HEK293 (cell line): ENCODE results near the gene CASKIN1.
A peak's percentile ranks its signal among the peaks of the same experiment; 100 is the strongest.

Source experiments
- MYNN ChIP-seq: fragments of 450-650 bp; formaldehyde crosslinking; IDR thresholded peaks from 2 replicates; pipeline ENCODE4 v1.5.1; 2016; ENCODE audit warnings: missing biosample characterization, missing genetic modification characterization, borderline replicate concordance
- ZNF157 ChIP-seq: fragments of 450-650 bp; formaldehyde crosslinking; IDR thresholded peaks from 2 replicates; pipeline ENCODE4 v1.5.1; 2016; ENCODE audit warnings: missing biosample characterization, missing genetic modification characterization
- ZNF707 ChIP-seq: fragments of 450-650 bp; formaldehyde crosslinking; IDR thresholded peaks from 2 replicates; pipeline ENCODE4 v1.5.1; 2016; ENCODE audit warnings: missing biosample characterization, missing genetic modification characterization
- TF ChIP-seq, protein P1 (sequence below): fragments of 450-650 bp; formaldehyde crosslinking; IDR thresholded peaks from 2 replicates; pipeline ENCODE4 v1.5.1; 2016; ENCODE audit warnings: missing biosample characterization, missing genetic modification characterization
- TF ChIP-seq, protein P2 (sequence below): fragments of 450-650 bp; formaldehyde crosslinking; conservative IDR thresholded peaks from 2 replicates; pipeline ENCODE4 v1.5.1; 2016; ENCODE audit warnings: low read depth, missing biosample characterization, missing genetic modification characterization
- TF ChIP-seq, protein P3 (sequence below): sonication (generic); formaldehyde crosslinking; IDR thresholded peaks from 2 replicates; pipeline ENCODE4 v1.8.1; 2022; ENCODE audit warnings: mild to moderate bottlenecking, moderate library complexity, missing genetic modification reagents

GRCh38 chr16:2150418-2151187 lies 45.8 kb downstream of the CASKIN1 start:
- TF ChIP-seq, protein P1, sequence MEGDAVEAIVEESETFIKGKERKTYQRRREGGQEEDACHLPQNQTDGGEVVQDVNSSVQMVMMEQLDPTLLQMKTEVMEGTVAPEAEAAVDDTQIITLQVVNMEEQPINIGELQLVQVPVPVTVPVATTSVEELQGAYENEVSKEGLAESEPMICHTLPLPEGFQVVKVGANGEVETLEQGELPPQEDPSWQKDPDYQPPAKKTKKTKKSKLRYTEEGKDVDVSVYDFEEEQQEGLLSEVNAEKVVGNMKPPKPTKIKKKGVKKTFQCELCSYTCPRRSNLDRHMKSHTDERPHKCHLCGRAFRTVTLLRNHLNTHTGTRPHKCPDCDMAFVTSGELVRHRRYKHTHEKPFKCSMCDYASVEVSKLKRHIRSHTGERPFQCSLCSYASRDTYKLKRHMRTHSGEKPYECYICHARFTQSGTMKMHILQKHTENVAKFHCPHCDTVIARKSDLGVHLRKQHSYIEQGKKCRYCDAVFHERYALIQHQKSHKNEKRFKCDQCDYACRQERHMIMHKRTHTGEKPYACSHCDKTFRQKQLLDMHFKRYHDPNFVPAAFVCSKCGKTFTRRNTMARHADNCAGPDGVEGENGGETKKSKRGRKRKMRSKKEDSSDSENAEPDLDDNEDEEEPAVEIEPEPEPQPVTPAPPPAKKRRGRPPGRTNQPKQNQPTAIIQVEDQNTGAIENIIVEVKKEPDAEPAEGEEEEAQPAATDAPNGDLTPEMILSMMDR: 0 out of 2 replicates have a peak, but pooled peaks have one; percentile 35
- TF ChIP-seq MYNN (tag by site-specific recombination): no peak
- no peak for TF ChIP-seq ZNF707 (tag by site-specific recombination)
- TF ChIP-seq ZNF157: no peak
- TF ChIP-seq, protein P2, sequence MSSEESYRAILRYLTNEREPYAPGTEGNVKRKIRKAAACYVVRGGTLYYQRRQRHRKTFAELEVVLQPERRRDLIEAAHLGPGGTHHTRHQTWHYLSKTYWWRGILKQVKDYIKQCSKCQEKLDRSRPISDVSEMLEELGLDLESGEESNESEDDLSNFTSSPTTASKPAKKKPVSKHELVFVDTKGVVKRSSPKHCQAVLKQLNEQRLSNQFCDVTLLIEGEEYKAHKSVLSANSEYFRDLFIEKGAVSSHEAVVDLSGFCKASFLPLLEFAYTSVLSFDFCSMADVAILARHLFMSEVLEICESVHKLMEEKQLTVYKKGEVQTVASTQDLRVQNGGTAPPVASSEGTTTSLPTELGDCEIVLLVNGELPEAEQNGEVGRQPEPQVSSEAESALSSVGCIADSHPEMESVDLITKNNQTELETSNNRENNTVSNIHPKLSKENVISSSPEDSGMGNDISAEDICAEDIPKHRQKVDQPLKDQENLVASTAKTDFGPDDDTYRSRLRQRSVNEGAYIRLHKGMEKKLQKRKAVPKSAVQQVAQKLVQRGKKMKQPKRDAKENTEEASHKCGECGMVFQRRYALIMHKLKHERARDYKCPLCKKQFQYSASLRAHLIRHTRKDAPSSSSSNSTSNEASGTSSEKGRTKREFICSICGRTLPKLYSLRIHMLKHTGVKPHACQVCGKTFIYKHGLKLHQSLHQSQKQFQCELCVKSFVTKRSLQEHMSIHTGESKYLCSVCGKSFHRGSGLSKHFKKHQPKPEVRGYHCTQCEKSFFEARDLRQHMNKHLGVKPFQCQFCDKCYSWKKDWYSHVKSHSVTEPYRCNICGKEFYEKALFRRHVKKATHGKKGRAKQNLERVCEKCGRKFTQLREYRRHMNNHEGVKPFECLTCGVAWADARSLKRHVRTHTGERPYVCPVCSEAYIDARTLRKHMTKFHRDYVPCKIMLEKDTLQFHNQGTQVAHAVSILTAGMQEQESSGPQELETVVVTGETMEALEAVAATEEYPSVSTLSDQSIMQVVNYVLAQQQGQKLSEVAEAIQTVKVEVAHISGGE (tag by site-specific recombination): no peak
- TF ChIP-seq, protein P3, sequence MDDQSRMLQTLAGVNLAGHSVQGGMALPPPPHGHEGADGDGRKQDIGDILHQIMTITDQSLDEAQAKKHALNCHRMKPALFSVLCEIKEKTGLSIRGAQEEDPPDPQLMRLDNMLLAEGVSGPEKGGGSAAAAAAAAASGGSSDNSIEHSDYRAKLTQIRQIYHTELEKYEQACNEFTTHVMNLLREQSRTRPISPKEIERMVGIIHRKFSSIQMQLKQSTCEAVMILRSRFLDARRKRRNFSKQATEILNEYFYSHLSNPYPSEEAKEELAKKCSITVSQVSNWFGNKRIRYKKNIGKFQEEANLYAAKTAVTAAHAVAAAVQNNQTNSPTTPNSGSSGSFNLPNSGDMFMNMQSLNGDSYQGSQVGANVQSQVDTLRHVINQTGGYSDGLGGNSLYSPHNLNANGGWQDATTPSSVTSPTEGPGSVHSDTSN (CRISPR knock-in tag): no peak
